ENCODE data around the gene KIAA1958. TPM values are rescaled to one million over a fixed set of nuclear protein-coding genes. Genes with fewer than 3 reads are reported as not detected.
A peak's percentile ranks its signal among the peaks of the same experiment; 100 is the strongest.

Gene KIAA1958
- 1 to 10 TPM; 5.8 to 6.0 TPM for total RNA-seq

GRCh38 chr9:112486221-112487007, at the start of gene KIAA1958:
KIAA1958 (plus strand) TSS chr9:112486827; CDS start chr9:112574081, 87,254 bp downstream.
- DNase-seq (ENCODE audit: low spot score) (peak; percentile 40), ATAC-seq (ENCODE audit: insufficient number of reproducible peaks, low FRiP score, low read depth) (peak; percentile 59)
- Histone ChIP-seq H3K27ac (peak within 1 kb of the TSS; percentile 71 to 86), H3K27me3 (replicated peaks; ENCODE audit: insufficient read depth) (no peaks in the 10 kb centered on the region), H3K9me3 (no peaks in the 10 kb centered on the region), H3K4me1 (ENCODE audit: control insufficient read depth in 1 of 2, low read depth in 2 of 2) (peaks cover 0 to 7% of the 10 kb centered on the region in 2 donors), H3K4me3 (peak within 1 kb of the TSS; percentile 95), H3K36me3 (no peaks in the 10 kb centered on the region)
- TF ChIP-seq CTCF (IDR thresholded peaks at IDR 0.05) = no peak

GRCh38 chr9:112437406-112437805, 49.2 kb upstream of the KIAA1958 start:
- DNase-seq (ENCODE audit: low spot score) (no peak), ATAC-seq (ENCODE audit: insufficient number of reproducible peaks, low FRiP score, low read depth) (no peak)
- H3K9me3 ChIP-seq = no peaks in the 10 kb centered on the region
- no peak for TF ChIP-seq CTCF (IDR thresholded peaks at IDR 0.05)
- H3K4me3 ChIP-seq = no peak overlapping the region
- H3K36me3 ChIP-seq = peaks cover 6% of the 10 kb centered on the region
- H3K4me1 ChIP-seq (ENCODE audit: control insufficient read depth in 1 of 2, low read depth in 2 of 2) = no peaks in the 10 kb centered on the region
- no peaks in the 10 kb centered on the region for H3K27me3 ChIP-seq (replicated peaks; ENCODE audit: insufficient read depth)
- H3K27ac ChIP-seq = no peak overlapping the region

GRCh38 chr9:112439171-112439570, 47.5 kb upstream of the KIAA1958 start:
- no peak for TF ChIP-seq CTCF (IDR thresholded peaks at IDR 0.05)
- H3K27me3 ChIP-seq (replicated peaks; ENCODE audit: insufficient read depth) = no peaks in the 10 kb centered on the region
- H3K4me1 ChIP-seq (ENCODE audit: control insufficient read depth in 1 of 2, low read depth in 2 of 2) = no peaks in the 10 kb centered on the region
- no peak overlapping the region for H3K27ac ChIP-seq
- H3K36me3 ChIP-seq = peaks cover 3% of the 10 kb centered on the region
- DNase-seq (ENCODE audit: low spot score) (no peak), ATAC-seq (ENCODE audit: insufficient number of reproducible peaks, low FRiP score, low read depth) (no peak)
- no peaks in the 10 kb centered on the region for H3K9me3 ChIP-seq
- no peak overlapping the region for H3K4me3 ChIP-seq

- DNase-seq (ENCODE audit: low spot score) = no peak
- no peaks in the 10 kb centered on the region for H3K27me3 ChIP-seq (replicated peaks; ENCODE audit: insufficient read depth)
- no peak for TF ChIP-seq CTCF (IDR thresholded peaks at IDR 0.05)
- peaks cover 3% of the 10 kb centered on the region for H3K36me3 ChIP-seq
- no peak for ATAC-seq (ENCODE audit: insufficient number of reproducible peaks, low FRiP score, low read depth)
- no peaks in the 10 kb centered on the region for H3K9me3 ChIP-seq
- H3K4me1 ChIP-seq (ENCODE audit: control insufficient read depth in 1 of 2, low read depth in 2 of 2) = no peaks in the 10 kb centered on the region
- H3K4me3 ChIP-seq = no peak overlapping the region
- H3K27ac ChIP-seq = no peak overlapping the region
Measured at GRCh38 chr9:112439825-112440224, 46.8 kb upstream of the KIAA1958 start.

GRCh38 chr9:112443200-112443599, 43.4 kb upstream of the KIAA1958 start:
- Histone ChIP-seq H3K27ac (no peak overlapping the region), H3K4me3 (no peak overlapping the region), H3K9me3 (no peaks in the 10 kb centered on the region), H3K4me1 (ENCODE audit: control insufficient read depth in 1 of 2, low read depth in 2 of 2) (peaks cover 10 to 23% of the 10 kb centered on the region in 2 donors), H3K36me3 (peaks cover 3% of the 10 kb centered on the region), H3K27me3 (replicated peaks; ENCODE audit: insufficient read depth) (no peaks in the 10 kb centered on the region)
- ATAC-seq (ENCODE audit: insufficient number of reproducible peaks, low FRiP score, low read depth) (no peak), DNase-seq (ENCODE audit: low spot score) (no peak)
- TF ChIP-seq CTCF (IDR thresholded peaks at IDR 0.05) = no peak

Data from thoracic aorta (tissue), 2 donors.